VCaP (cell line): ENCODE data around the gene TCL1B.

ENCODE experiments used
- H3K27ac ChIP-seq: fragments of 450-650 bp; 2 replicates; pipeline ENCODE4 v1.5.1; 2017
- CTCF ChIP-seq: fragments of 450-650 bp; conservative IDR thresholded peaks from 2 replicates; pipeline ENCODE4 v1.5.1; 2017; ENCODE audit warnings: mild to moderate bottlenecking, moderate library complexity

TCL1B gene

GRCh38 chr14:95696741-95697140 is 10.5 kb downstream of the TCL1B start:
- TF ChIP-seq CTCF = no peak
- no peak overlapping the region for H3K27ac ChIP-seq

DNA sequence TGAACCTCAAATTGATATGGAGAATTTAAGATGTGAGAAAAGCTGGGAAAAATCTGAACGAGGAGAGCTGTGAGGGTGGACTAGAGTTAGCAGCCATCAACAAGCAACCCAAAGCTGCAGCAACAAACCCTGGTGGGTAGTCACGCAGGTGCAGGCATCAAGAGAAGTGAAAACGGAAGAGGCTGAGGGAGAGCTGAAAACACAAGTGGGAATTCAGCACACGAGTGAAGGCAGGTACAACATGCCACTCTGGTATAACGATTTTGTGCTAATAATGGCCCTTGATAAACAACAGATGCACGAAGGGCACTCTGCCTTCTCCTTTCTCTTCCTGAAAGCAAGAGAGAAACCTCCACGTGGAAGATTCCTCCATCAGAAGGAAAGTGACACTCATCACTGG is 11.5 kb downstream of the TCL1B start:
- no peak overlapping the region for H3K27ac ChIP-seq
- TF ChIP-seq CTCF = no peak

DNA sequence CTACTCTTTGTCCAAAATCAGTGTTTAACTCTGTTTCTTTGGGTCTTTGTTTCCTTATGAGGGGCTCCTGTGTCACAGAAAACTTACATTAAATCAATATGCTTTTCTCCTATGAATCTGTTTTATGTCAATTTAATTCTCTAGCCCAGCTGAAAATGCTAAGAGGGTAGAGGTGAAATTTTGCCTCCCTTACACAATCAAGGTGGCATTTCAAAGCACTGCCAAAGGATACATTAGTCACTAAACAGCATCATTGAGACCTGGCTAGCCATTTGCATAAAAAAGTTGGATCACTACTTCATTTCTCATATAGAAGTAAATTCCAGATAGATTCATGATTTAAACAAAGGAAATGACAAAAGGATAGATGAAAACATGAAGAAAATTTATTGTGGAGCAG is 12.1 kb downstream of the TCL1B start:
- no peak for TF ChIP-seq CTCF
- no peak overlapping the region for H3K27ac ChIP-seq

- TF ChIP-seq CTCF = no peak
- no peak overlapping the region for H3K27ac ChIP-seq
Observed at GRCh38 chr14:95699412-95699811, 13.2 kb downstream of the TCL1B start.

DNA sequence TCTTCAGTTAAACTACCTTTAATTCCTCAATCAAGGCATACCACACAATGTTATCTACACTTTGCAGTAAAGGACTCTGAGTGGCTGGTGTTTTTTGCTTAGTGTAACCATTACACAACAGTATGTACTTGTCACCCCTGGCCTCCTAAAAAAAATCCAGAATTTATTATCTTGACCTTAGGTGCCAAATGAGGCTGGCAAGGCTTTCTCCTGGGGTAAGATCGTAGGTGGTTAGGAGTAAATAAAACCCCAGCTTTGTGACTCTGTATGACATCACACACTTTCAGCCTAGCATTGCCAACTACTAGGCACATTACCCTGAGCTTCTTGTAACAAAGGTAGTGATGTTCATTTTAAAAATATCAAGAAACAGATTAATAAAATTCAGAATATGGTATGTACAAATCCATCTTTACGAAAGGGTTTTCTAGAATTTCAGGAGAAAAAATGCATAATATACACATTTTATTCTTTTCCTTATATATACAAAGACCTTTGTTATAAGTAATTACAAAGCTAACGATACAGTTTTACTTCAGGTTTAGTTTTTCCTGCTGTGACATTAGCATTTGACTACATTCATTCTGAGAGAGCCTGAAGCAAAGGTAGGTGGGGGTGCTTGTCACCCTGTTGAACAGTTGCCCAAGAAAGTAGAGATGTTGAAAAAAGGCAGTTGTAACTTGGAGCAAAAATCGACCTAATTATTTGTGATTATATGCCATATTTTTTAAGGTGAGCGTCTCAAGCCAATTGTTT is 14.2 kb downstream of the TCL1B start:
- no peak for TF ChIP-seq CTCF
- no peak overlapping the region for H3K27ac ChIP-seq

DNA sequence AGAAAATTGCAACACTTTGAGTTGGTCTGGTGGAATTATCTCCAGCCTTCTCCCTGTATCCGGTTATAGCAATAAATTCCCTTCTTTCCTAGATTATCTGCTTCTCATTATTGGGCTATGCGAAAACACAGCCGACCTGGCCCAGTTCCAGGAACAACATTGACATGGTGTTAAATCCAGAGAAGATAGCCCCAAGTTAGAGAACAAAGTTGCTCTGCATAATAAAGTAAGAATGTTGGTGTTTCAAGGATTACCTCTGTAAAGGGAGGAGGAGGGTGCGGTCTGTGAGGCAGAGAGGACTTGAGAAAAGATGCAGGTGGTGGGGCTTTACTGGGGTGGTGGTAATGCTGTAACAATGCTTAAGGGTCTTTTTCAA is 15.6 kb downstream of the TCL1B start:
- no peak overlapping the region for H3K27ac ChIP-seq
- no peak for TF ChIP-seq CTCF

DNA sequence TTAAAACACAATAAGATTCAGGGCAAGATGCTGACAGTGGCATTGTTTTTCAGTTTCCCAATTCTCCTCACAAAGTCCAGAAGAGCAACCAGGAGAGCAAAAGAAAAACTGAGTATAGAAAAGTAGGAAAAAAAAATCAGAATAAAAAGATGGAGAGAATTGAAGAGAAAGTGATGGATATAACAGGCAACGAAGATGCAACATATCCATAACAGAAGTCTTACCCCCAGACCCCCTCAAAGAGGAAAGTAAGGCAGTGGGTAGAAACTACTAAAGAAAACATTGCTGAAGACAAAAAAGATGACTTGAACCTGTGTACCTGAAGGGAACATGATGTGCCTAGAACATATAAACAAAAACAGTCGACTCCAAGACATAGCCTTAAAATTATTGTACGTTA is 17.1 kb downstream of the TCL1B start:
- no peak overlapping the region for H3K27ac ChIP-seq
- TF ChIP-seq CTCF = no peak
